A549 (cell line): ENCODE measurements around the gene KRT23. TPM values are rescaled to one million over a fixed set of nuclear protein-coding genes. Genes with fewer than 3 reads are reported as not detected.
"Not testable (repeated sequence)": the region's sequence is repeated elsewhere in the genome, so short reads cannot be mapped to it uniquely, and the experiment has no call there.

Source experiments
- ATAC-seq, 2 experiments: fragments of 200-7000 bp in 1 of 2; fragments of >200 bp in 1 of 2; cut with Nextera tagmentation in 1 of 2; cut with Tn5 transposase in 1 of 2; 3 replicates each; pipeline versions ENCODE4 v1.8.0 to v1.9.1; 2018 to 2020; ENCODE audit warnings: mild to moderate bottlenecking in 1 of 2, moderate library complexity in 1 of 2
- CTCF ChIA-PET: fragments of 300-600 bp; sonication (Branson Sonifier 250); formaldehyde crosslinking; extraction: SDS; loops from one replicate; lab custom pipeline; 2021; ENCODE audit warnings: antibody characterized with exemption, inconsistent platforms; lab: Yijun Ruan, JAX
- POLR2A ChIA-PET: fragments of 350-600 bp; formaldehyde crosslinking; extraction: SDS; loops from one replicate; lab custom pipeline; 2021; ENCODE audit warnings: antibody characterized with exemption, inconsistent platforms; lab: Yijun Ruan, JAX
- DNase-seq, 2 experiments: peaks; one replicate each; pipeline versions ENCODE4 v3.0.0 to v3.0.0-alpha.2; 2011 to 2016; ENCODE audit warnings: low read depth in 1 of 2, low spot score in 1 of 2
- FAIRE-seq: peaks from 2 replicates; lab custom pipeline; 2011; peaks lifted over from hg19 to GRCh38; lab: Jason Lieb, UNC
- H3K27ac ChIP-seq, 2 experiments: fragments of >200 bp; sonication (Bioruptor Twin); formaldehyde crosslinking; 3 replicates each; pipeline ENCODE4 v1.5.1; 2016 to 2017
- H3K4me1 ChIP-seq: fragments of >200 bp; sonication (Bioruptor Twin); formaldehyde crosslinking; 3 replicates; pipeline ENCODE4 v1.6.1; 2016
- H3K4me2 ChIP-seq: fragments of >200 bp; sonication (Bioruptor Twin); formaldehyde crosslinking; 3 replicates; pipeline ENCODE4 v1.6.1; 2016
- H3K4me3 ChIP-seq: fragments of >200 bp; sonication (Bioruptor Twin); formaldehyde crosslinking; 3 replicates; pipeline ENCODE4 v1.5.1; 2016
- H3K9me3 ChIP-seq: fragments of >200 bp; sonication (Bioruptor Twin); formaldehyde crosslinking; 3 replicates; pipeline ENCODE4 v1.6.1; 2016
- ATOH8 ChIP-seq: fragments of 250-450 bp; sonication (Bioruptor Pico); IDR thresholded peaks from 2 replicates; pipeline ENCODE4 v1.5.0; 2020; ENCODE audit warnings: low read depth, mild to moderate bottlenecking, moderate library complexity
- CEBPB ChIP-seq, 2 experiments: fragments of >200 bp in 1 of 2; sonication (Bioruptor Twin) in 1 of 2; formaldehyde crosslinking in 1 of 2; IDR thresholded peaks; 2 replicates each; pipeline ENCODE4 v1.6.1; 2012 to 2016
- CHD4 ChIP-seq: fragments of 200-600 bp; sonication (generic); IDR thresholded peaks from 2 replicates; pipeline ENCODE4 v1.6.1; 2016; ENCODE audit warnings: antibody characterized with exemption, mild to moderate bottlenecking, borderline replicate concordance
- E2F6 ChIP-seq: IDR thresholded peaks from 2 replicates; pipeline ENCODE4 v1.6.1; 2012; ENCODE audit warnings: low read depth, borderline replicate concordance
- EHF ChIP-seq: fragments of 250-450 bp; sonication (Bioruptor Pico); IDR thresholded peaks from 2 replicates; pipeline ENCODE4 v1.5.0; 2020; ENCODE audit warnings: mild to moderate bottlenecking
- FOSL2 ChIP-seq, 2 experiments: fragments of 450-650 bp in 1 of 2; fragments of >200 bp in 1 of 2; sonication (Bioruptor Twin) in 1 of 2; formaldehyde crosslinking; IDR thresholded peaks; 2 replicates each; pipeline versions ENCODE4 v1.5.0 to v1.6.1; 2016 to 2020; ENCODE audit warnings: mild to moderate bottlenecking in 1 of 2, moderate library complexity in 1 of 2
- HOXB5 ChIP-seq: fragments of 250-450 bp; sonication (Bioruptor Pico); IDR thresholded peaks from 2 replicates; pipeline ENCODE4 v1.5.0; 2020; ENCODE audit warnings: mild to moderate bottlenecking, moderate library complexity
- JUNB ChIP-seq: fragments of >200 bp; sonication (Bioruptor Twin); formaldehyde crosslinking; IDR thresholded peaks from 2 replicates; pipeline ENCODE4 v1.6.1; 2016
- KDM5A ChIP-seq: fragments of 200-600 bp; sonication (generic); IDR thresholded peaks from 2 replicates; pipeline ENCODE4 v1.6.1; 2016; ENCODE audit warnings: antibody characterized with exemption, mild to moderate bottlenecking
- RNF2 ChIP-seq: fragments of 200-600 bp; sonication (generic); IDR thresholded peaks from 2 replicates; pipeline ENCODE4 v1.6.1; 2016; ENCODE audit warnings: low read depth, mild to moderate bottlenecking, antibody characterized with exemption, moderate library complexity, borderline replicate concordance
- TFCP2L1 ChIP-seq: fragments of 250-450 bp; sonication (Bioruptor Pico); IDR thresholded peaks from 2 replicates; pipeline ENCODE4 v1.5.0; 2021; ENCODE audit warnings: mild to moderate bottlenecking
- ZFP36 ChIP-seq: fragments of 450-650 bp; IDR thresholded peaks from 2 replicates; pipeline ENCODE4 v1.6.1; 2014; ENCODE audit warnings: borderline replicate concordance; ENCODE audit not compliant: partially characterized antibody
- ZSCAN20 ChIP-seq: fragments of 250-450 bp; sonication (Bioruptor Pico); IDR thresholded peaks from 2 replicates; pipeline ENCODE4 v1.8.0; 2022; ENCODE audit warnings: mild to moderate bottlenecking, moderate library complexity
- whole genome bisulfite sequencing: methylation state at CpG from one replicate; pipeline ENCODE4 v1.1.6; 2017; ENCODE audit errors: missing lambda C conversion rate; 5-methylcytosine and 5-hydroxymethylcytosine counted together
- polyA plus RNA-seq, 4 experiments: library from polyadenylated mRNA; depleted of rRNA in 3 of 4; stranded (reverse); fragments of >200 nt; fragmentation: RNase III in 1 of 4; extraction: RNeasy Plus Mini Kit Qiagen cat#74134 plus additional on column Dnase treatment in 1 of 4; gene quantifications; 2 replicates in 3 of 4; 3 replicates in 1 of 4; pipeline ENCODE4 v1.2.3, GENCODE V29; 2011 to 2017
- TF ChIP-seq, protein P1 (sequence below): IDR thresholded peaks from 2 replicates; pipeline ENCODE4 v1.6.1; 2012
- TF ChIP-seq, protein P2 (sequence below): fragments of 450-650 bp; IDR thresholded peaks from 2 replicates; pipeline ENCODE4 v1.6.1; 2014; ENCODE audit warnings: antibody characterized with exemption

Gene KRT23
- polyA plus RNA-seq, 2 of the 4 experiments (the other 2 are of a cell fraction): not detected

DNA sequence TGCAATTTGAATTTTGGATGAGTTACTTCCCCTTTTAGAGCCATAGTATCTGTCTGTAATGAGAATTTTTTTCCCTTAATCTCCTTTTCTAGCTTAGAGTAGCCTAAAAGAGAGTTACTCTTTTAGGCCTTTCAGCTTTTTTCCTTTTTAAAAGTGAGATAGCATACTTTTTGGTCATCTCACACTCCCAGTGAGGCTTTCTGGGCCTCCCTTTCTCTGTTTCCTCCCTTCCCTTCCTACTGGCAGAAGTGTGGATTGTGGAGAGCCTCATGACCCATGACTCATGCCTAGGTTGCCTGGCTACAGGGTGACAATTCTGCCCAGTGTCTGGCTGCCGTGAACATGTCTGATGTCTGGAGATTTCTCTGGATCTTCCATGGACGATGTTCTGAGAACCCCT is 15.2 kb downstream of the KRT23 start:
- ATAC-seq (peak; percentile 91 to 95), FAIRE-seq (peak; percentile 99)

DNA sequence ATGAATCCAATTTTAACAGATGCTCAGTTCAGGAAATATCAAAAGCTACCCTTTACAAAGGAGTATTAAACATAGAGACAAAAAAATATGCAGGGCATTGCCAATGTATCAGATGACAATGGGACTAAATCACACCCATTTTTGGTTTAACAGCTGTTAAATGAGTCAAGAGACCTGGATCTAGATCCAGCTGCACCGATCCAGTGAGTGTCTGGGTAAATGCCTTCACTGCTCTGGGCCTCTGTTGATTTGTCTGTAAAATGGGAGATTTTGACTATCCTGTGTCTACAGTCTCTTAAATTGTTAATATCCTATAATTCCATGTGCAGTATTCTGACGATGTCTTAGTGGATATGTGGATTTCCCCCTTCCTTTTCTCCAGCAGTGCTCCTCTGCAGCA is 16.4 kb downstream of the KRT23 start:
- no peak for FAIRE-seq
- no peaks in the 10 kb centered on the region for H3K9me3 ChIP-seq
- H3K27ac ChIP-seq: peak overlapping the region in 1 of 2 experiments; percentile 81; a peak in 2 of 6 replicates
- H3K4me1 ChIP-seq: peaks cover 17% of the 10 kb centered on the region
- ATAC-seq: no peak
- CTCF ChIA-PET: interaction anchor here (0.6 to 1.1 kb wide), 6 partner anchors 11 to 742 kb away, joined by 3 to 6 read pairs (median 3); no protein-coding TSS in a partner anchor
- H3K4me3 ChIP-seq: no peak overlapping the region
- H3K4me2 ChIP-seq: no peak overlapping the region
- no peak for DNase-seq
- WGBS: 82% methylated on average over 2 of the region's 2 CpGs
- POLR2A ChIA-PET: no interaction called here
- TF ChIP-seq CHD4 (no peak), CEBPB (IDR thresholded peaks at IDR 0.05) (no peak), KDM5A (no peak), ZFP36 (no peak), HOXB5 (CRISPR knock-in tag) (no peak), JUNB (no peak), ATOH8 (no peak)

More for the DNA sequence above, 15.2 kb downstream of the KRT23 start:
- ChIA-PET CTCF (interaction anchor here (0.7 to 1.3 kb wide), 3 partner anchors 13 to 626 kb away, joined by 3 to 4 read pairs (median 3); no protein-coding TSS in a partner anchor), POLR2A (no interaction called here)
- DNase-seq: peak; percentile 80 to 82
- H3K4me2 ChIP-seq: peak overlapping the region; percentile 52
- H3K27ac ChIP-seq: peak overlapping the region; percentile 78 to 81
- no peak overlapping the region for H3K4me3 ChIP-seq
- H3K4me1 ChIP-seq: peaks cover 14% of the 10 kb centered on the region
- H3K9me3 ChIP-seq: no peaks in the 10 kb centered on the region
- TF ChIP-seq FOSL2 (IDR thresholded peaks at IDR 0.05): peak; percentile 70
- peak; percentile 88 for TF ChIP-seq FOSL2 (CRISPR knock-in tag; IDR thresholded peaks at IDR 0.05)
- no peak for TF ChIP-seq E2F6
- 0 out of 2 replicates have a peak, but pooled peaks have one; percentile 49 for TF ChIP-seq ZSCAN20 (CRISPR knock-in tag)
- TF ChIP-seq, protein P1, sequence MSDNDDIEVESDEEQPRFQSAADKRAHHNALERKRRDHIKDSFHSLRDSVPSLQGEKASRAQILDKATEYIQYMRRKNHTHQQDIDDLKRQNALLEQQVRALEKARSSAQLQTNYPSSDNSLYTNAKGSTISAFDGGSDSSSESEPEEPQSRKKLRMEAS: peak; percentile 54
- TF ChIP-seq EHF: no peak
- TF ChIP-seq, protein P2, sequence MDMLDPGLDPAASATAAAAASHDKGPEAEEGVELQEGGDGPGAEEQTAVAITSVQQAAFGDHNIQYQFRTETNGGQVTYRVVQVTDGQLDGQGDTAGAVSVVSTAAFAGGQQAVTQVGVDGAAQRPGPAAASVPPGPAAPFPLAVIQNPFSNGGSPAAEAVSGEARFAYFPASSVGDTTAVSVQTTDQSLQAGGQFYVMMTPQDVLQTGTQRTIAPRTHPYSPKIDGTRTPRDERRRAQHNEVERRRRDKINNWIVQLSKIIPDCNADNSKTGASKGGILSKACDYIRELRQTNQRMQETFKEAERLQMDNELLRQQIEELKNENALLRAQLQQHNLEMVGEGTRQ: 0 out of 2 replicates have a peak, but pooled peaks have one; percentile 33
- TF ChIP-seq, all 56 proteins: peak for 4
- WGBS: 30% methylated on average over 2 of the region's 2 CpGs

DNA sequence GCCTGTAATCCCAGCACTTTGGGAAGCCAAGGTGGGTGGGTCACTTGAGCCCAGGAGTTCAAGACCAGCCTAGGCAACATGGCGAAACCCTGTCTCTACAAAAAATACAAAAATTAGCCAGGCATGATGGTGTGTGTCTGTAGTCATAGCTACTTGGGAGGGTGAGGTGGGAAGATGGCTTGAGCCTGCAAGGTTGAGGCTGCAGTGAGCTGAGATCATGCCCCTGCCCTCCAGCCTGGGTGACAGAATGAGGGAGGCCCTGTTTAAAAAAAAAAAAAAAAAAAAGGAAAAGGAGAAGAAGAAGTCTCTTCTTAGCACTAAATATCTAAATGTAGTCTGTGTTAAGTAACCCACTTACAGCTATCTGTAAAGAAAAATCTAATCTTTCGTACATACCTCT is 20.3 kb downstream of the KRT23 start:
- POLR2A ChIA-PET: interaction anchor here (0.6 to 0.7 kb wide), 2 partner anchors 471 to 771 kb away, joined by 4 to 11 read pairs; no protein-coding TSS in a partner anchor
- Histone ChIP-seq H3K27ac (peak overlapping the region in 1 of 2 experiments; percentile 42; a peak in 4 of 6 replicates), H3K4me1 (peaks cover 28% of the 10 kb centered on the region)
- not testable (repeated sequence) for H3K4me2 ChIP-seq, H3K9me3 ChIP-seq, H3K4me3 ChIP-seq, FAIRE-seq, DNase-seq, ATAC-seq
- CTCF ChIA-PET: interaction anchor here (0.6 to 13.1 kb wide), 7 partner anchors 9 to 750 kb away, joined by 3 to 246 read pairs (median 6); no protein-coding TSS in a partner anchor
- whole genome bisulfite sequencing: 93% methylated on average over 2 of the region's 2 CpGs

DNA sequence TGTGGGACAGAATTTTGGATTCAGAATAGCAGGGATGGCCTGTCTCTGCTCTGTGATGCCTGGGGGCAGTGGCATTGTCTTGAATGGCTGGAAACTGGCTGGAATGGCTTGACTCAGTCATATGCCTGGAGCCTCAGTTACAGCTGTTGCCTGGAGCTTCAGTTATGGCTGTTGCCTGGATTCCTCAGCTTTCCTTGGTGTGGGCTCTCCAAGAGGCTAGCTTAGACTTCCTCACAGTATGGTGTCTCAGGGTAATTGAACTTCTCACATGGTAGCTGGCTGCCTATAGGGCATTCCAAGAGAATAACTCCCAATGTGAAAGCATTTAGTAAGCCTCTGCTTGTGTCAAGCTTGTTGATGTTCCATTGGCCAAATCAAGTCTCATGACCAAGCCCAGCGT is 21.1 kb downstream of the KRT23 start:
- TF ChIP-seq TFCP2L1 (CRISPR knock-in tag): no peak
- TF ChIP-seq RNF2: no peak
- Histone ChIP-seq H3K27ac (peak overlapping the region; percentile 57 to 79; a peak in 5 of 6 replicates), H3K4me2 (no peak overlapping the region), H3K4me3 (no peak overlapping the region), H3K4me1 (peaks cover 23% of the 10 kb centered on the region), H3K9me3 (no peaks in the 10 kb centered on the region)
- ChIA-PET CTCF (interaction anchor here (1.0 to 13.1 kb wide), 10 partner anchors 8 to 751 kb away, joined by 3 to 246 read pairs (median 8); no protein-coding TSS in a partner anchor), POLR2A (interaction anchor here (0.7 to 1.2 kb wide), 2 partner anchors 632 to 772 kb away, joined by 6 to 11 read pairs; no protein-coding TSS in a partner anchor)
- ATAC-seq (no peak), DNase-seq (no peak), FAIRE-seq (no peak)
- 94% methylated on average over 1 of the region's 1 CpG for WGBS
